Natural killer cell (primary cell): Measurements from ENCODE around the gene PER2. TPM values are rescaled to one million over a fixed set of nuclear protein-coding genes. Genes with fewer than 3 reads are reported as not detected.

ENCODE experiments used
- ATAC-seq, 3 donors: fragments of 150-1000 bp in 2 of 3; fragments of 200-7000 bp in 1 of 3; cut with Tn5 transposase; 1 replicate in 1 of 3; 2 replicates in 2 of 3; pipeline ENCODE4 v1.10.0; 2021; ENCODE audit warnings: mild to moderate bottlenecking in 2 of 3, moderate library complexity in 2 of 3
- DNase-seq, 2 donors: peaks; one replicate each; pipeline versions ENCODE4 v3.0.0 to v3.0.0-alpha.2; 2013 to 2021; ENCODE audit warnings: mixed read lengths in 1 of 2
- H3K27ac ChIP-seq: one replicate; pipeline ENCODE4 v1.5.1; 2013; ENCODE audit warnings: mild to moderate bottlenecking, low read length
- H3K27me3 ChIP-seq: one replicate; pipeline ENCODE4 v1.6.1; 2013; ENCODE audit warnings: low read length; ENCODE audit not compliant: control insufficient read depth, insufficient read depth
- H3K36me3 ChIP-seq: one replicate; pipeline ENCODE4 v1.6.1; 2013; ENCODE audit warnings: low read length; ENCODE audit not compliant: control insufficient read depth, insufficient read depth
- H3K4me1 ChIP-seq: one replicate; pipeline ENCODE4 v1.6.1; 2013; ENCODE audit warnings: low read length; ENCODE audit not compliant: control insufficient read depth, insufficient read depth
- H3K4me3 ChIP-seq: one replicate; pipeline ENCODE4 v1.5.1; 2013; ENCODE audit warnings: low read length
- H3K9me3 ChIP-seq: one replicate; pipeline ENCODE4 v1.6.1; 2013; ENCODE audit warnings: low read length; ENCODE audit not compliant: control insufficient read depth, insufficient read depth
- H3K27ac Mint-ChIP-seq, 2 donors: one replicate each; pipeline ENCODE4 v1.8.0; 2022; ENCODE audit warnings: mild to moderate bottlenecking in 2 of 2, mixed read lengths in 2 of 2, moderate library complexity in 1 of 2
- H3K27me3 Mint-ChIP-seq, 2 donors: one replicate each; pipeline ENCODE4 v1.8.0; 2022; ENCODE audit warnings: low read depth in 2 of 2, mixed read lengths in 2 of 2
- H3K36me3 Mint-ChIP-seq: one replicate; pipeline ENCODE4 v1.8.0; 2022; ENCODE audit warnings: mixed read lengths
- H3K4me1 Mint-ChIP-seq, 2 donors: one replicate each; pipeline ENCODE4 v1.8.0; 2022; ENCODE audit warnings: mixed read lengths in 2 of 2
- H3K4me3 Mint-ChIP-seq: one replicate; pipeline ENCODE4 v1.8.0; 2022; ENCODE audit warnings: mild to moderate bottlenecking, moderate library complexity, mixed read lengths
- H3K9me3 Mint-ChIP-seq, 2 donors: one replicate each; pipeline ENCODE4 v1.8.0; 2022; ENCODE audit warnings: mixed read lengths in 2 of 2
- WGBS: methylation state at CpG from one replicate; pipeline ENCODE4 v1.1.7; 2013; ENCODE audit warnings: missing lambda C conversion rate; ENCODE audit not compliant: insufficient coverage; 5-methylcytosine and 5-hydroxymethylcytosine counted together
- intact Hi-C: fragments of 100-400 bp; cut with micrococcal nuclease; formaldehyde crosslinking; loops from one replicate; pipeline ENCODE4 v1.14.2; 2022
- total RNA-seq, 4 donors: library from RNA; stranded (reverse); fragments of 120-200 nt in 1 of 4; gene quantifications; one replicate each; pipeline versions ENCODE4 v1.2.3 to v1.2.4, GENCODE V29; 2013 to 2022
- TF ChIP-seq, protein P1 (sequence below): fragments of 200-600 bp; IDR thresholded peaks from one replicate; pipeline ENCODE4 v1.8.0; 2022; ENCODE audit warnings: antibody characterized with exemption

PER2 gene
- total RNA-seq, 3 donors from 2014 or later (not counting 1 experiment from before 2014, with no cell fraction given): 26.3 to 32.9 (median 32.6) TPM

DNA sequence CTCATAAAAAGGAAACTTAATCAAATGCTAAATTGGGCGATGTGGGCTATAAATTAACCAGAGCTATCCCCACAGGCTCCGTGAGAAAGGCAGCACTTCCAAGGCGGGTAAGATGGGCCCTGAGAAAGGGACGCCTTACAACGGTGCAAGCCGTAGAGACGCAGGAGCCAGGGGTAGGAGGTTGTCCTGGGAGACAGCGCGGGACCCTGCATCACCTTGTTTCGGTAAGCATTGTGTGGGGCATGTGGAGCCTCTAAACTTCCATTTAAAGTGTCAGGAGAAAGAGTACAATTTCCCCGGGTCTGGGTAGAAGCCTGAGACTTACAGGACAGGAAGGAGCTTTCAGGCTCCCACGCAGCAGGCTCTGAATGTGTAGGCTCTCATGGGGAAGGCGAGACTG lies 1.2 kb upstream of the PER2 start:
- 42% methylated on average over 13 of the region's 13 CpGs for WGBS
- peak overlapping the region; percentile 45 for H3K4me3 ChIP-seq
- ATAC-seq (no peak), DNase-seq (peak in 1 of 2 donors; percentile 31)
- no peaks in the 10 kb centered on the region for H3K9me3 Mint-ChIP-seq
- TF ChIP-seq, protein P1, sequence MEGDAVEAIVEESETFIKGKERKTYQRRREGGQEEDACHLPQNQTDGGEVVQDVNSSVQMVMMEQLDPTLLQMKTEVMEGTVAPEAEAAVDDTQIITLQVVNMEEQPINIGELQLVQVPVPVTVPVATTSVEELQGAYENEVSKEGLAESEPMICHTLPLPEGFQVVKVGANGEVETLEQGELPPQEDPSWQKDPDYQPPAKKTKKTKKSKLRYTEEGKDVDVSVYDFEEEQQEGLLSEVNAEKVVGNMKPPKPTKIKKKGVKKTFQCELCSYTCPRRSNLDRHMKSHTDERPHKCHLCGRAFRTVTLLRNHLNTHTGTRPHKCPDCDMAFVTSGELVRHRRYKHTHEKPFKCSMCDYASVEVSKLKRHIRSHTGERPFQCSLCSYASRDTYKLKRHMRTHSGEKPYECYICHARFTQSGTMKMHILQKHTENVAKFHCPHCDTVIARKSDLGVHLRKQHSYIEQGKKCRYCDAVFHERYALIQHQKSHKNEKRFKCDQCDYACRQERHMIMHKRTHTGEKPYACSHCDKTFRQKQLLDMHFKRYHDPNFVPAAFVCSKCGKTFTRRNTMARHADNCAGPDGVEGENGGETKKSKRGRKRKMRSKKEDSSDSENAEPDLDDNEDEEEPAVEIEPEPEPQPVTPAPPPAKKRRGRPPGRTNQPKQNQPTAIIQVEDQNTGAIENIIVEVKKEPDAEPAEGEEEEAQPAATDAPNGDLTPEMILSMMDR: no peak
- peaks cover 35% of the 10 kb centered on the region for H3K4me1 ChIP-seq
- H3K27me3 Mint-ChIP-seq: no peaks in the 10 kb centered on the region
- intact Hi-C loops: loop anchor here (1.0 to 10.0 kb wide), 5 partner anchors 31 to 615 kb away; partner anchors contain the start of genes ASB1, HES6, TRAF3IP1 and UBE2F
- no peaks in the 10 kb centered on the region for H3K36me3 ChIP-seq
- H3K36me3 Mint-ChIP-seq: no peaks in the 10 kb centered on the region
- H3K27me3 ChIP-seq: no peaks in the 10 kb centered on the region
- H3K4me3 Mint-ChIP-seq: peak overlapping the region; percentile 99
- peak overlapping the region; percentile 86 for H3K27ac ChIP-seq
- H3K4me1 Mint-ChIP-seq: peaks cover 41 to 46% of the 10 kb centered on the region in 2 donors
- peak overlapping the region; percentile 98 to 99 for H3K27ac Mint-ChIP-seq
- no peaks in the 10 kb centered on the region for H3K9me3 ChIP-seq

DNA sequence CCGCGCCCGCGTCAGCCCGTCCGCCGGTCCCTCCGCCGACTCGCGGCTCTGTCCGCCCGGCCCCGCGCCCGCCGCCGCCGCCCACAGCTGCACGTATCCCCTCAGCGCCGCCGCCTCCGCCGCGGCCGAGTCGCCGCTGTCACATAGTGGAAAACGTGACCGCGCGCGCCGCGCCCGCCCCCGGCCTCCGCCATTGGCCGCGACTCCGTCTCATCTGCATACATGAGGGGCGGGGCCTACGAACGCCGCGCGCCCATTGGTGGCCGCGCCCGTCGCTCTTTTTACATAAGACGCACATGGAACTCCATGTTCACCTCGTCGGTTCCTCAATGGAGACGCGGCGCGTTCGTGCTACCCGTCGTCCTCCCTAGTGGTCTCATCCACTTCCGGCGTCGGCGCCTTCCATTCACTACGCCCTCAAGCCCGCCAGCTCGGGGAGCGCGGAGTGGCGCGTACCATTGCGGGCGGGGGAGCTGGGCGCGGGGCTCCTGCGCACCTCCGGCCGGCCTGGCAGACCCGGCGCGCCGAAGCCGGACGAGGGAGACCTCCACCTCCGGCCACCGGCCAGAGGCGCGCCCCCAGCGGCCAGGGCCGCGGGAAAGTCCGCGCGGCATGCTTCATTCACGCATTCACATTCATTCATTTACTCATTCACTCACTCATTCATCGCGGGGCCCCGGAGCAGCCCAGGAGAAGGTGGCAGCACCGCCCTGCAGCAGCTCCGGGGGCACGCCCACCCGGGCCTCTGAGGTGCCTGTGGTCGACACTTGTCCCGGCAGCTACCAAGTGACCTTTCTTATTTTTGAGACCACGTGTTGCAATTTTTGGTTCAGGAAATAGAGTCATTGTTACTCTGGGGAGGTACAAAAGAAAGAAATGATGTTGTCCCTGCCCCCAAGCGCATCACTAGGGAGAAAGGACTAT lies 502 bp upstream of the PER2 start:
- under 1% methylated on average over 108 of the region's 108 CpGs for WGBS
- no peaks in the 10 kb centered on the region for H3K36me3 ChIP-seq
- Mint-ChIP-seq H3K36me3 (no peaks in the 10 kb centered on the region), H3K4me1 (peaks cover 41 to 46% of the 10 kb centered on the region in 2 donors), H3K27me3 (no peaks in the 10 kb centered on the region), H3K9me3 (no peaks in the 10 kb centered on the region), H3K27ac (peak overlapping the region; percentile 98 to 99), H3K4me3 (peak overlapping the region; percentile 99)
- peaks cover 35% of the 10 kb centered on the region for H3K4me1 ChIP-seq
- peak overlapping the region; percentile 45 for H3K4me3 ChIP-seq
- intact Hi-C loops: loop anchor here (1.0 to 10.0 kb wide), 5 partner anchors 31 to 614 kb away; partner anchors contain the start of genes ASB1, HES6, TRAF3IP1 and UBE2F
- H3K9me3 ChIP-seq: no peaks in the 10 kb centered on the region
- peak; percentile 73 to 91 (median 83) for ATAC-seq
- peak overlapping the region; percentile 86 for H3K27ac ChIP-seq
- TF ChIP-seq, protein P1: no peak
- no peaks in the 10 kb centered on the region for H3K27me3 ChIP-seq
- peak; percentile 98 to 99 for DNase-seq

DNA sequence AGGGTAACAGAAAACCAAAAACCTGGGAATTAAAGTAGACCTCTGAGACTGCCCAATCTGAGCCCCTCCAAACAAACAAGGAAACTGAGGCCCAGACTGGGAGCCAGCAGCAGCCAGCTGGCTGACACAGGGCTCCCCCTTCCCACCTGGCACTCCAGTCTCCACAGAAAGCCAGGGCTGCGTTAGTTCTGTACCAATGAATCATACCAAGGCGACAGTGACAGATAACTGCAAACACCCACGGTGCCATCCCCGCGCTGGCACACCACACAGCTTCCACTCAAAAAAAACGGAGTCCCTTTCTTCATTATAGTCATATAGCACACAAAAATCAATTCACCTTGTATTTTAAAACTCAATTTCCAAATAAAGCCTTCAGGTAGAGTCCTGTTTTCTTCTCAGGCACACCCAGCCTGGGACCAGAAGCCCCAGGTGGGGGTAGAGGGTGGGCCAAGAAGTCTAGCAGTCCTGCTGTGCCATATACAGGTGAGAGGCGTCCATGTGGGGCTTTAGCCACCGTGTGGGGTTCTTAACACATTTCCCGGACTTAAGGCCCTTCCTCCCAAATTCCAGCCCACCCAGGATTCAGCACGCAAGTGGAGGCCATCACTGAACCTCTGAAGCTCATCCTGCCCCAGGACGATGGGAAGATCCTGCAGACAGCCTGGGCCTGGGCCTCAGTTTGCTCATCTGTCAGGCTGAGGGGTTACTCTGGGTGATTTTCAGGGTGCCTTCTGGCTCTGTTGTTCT lies 1.2 kb downstream of the PER2 start:
- intact Hi-C loops: loop anchor here (5.0 to 10.0 kb wide), 2 partner anchors 45 to 322 kb away; partner anchors contain the start of genes HES6 and UBE2F
- H3K27me3 Mint-ChIP-seq: no peaks in the 10 kb centered on the region
- no peaks in the 10 kb centered on the region for H3K9me3 Mint-ChIP-seq
- no peaks in the 10 kb centered on the region for H3K36me3 ChIP-seq
- peaks cover 48 to 59% of the 10 kb centered on the region in 2 donors for H3K4me1 Mint-ChIP-seq
- 84% methylated on average over 11 of the region's 11 CpGs for WGBS
- H3K27ac ChIP-seq: no peak overlapping the region
- H3K27ac Mint-ChIP-seq: peak overlapping the region; percentile 98 to 99
- ATAC-seq (no peak), DNase-seq (no peak)
- TF ChIP-seq, protein P1: no peak
- no peak overlapping the region for H3K4me3 ChIP-seq
- no peaks in the 10 kb centered on the region for H3K9me3 ChIP-seq
- peaks cover 35% of the 10 kb centered on the region for H3K4me1 ChIP-seq
- H3K4me3 Mint-ChIP-seq: peak overlapping the region; percentile 84
- no peaks in the 10 kb centered on the region for H3K27me3 ChIP-seq
- H3K36me3 Mint-ChIP-seq: no peaks in the 10 kb centered on the region
